Measurements from ENCODE around the gene ZP1.
"Not testable (repeated sequence)": the region's sequence is repeated elsewhere in the genome, so short reads cannot be mapped to it uniquely, and the experiment has no call there.

The ZP1 gene

GRCh38 chr11:60879971-60880588, 12.7 kb downstream of the ZP1 start:
- DNase-seq = no peak

DNA sequence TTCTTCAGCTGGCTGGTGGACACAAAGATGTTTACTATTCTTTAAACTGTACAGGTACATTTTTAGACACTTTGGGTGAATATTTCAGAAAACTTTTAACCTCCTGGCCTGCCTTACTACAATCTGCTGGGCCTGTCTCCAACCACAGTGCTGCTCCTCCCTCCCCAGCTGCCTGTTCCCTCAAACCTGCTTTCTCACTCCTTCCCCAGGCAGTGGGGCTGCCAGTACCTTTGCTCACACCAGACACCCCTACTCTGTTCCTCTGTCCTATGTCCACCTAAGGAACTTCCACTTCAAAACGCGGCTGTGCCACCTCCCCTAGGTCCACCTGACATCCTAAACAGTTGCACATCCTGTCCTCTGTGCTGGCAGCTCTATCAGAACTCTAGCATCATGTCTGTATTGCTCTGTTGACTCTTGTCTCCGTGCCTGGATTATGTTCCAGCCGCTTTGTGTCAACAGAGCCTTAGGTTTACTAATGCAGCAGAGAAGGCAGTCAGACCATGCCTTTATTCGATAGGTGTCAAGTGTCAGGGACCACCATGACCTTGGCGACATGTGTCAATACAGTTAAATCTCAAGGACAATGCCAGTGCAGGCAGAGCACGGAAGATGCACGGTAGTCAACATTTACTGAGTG, 13.4 kb downstream of the ZP1 start:
- no peak for DNase-seq

DNA sequence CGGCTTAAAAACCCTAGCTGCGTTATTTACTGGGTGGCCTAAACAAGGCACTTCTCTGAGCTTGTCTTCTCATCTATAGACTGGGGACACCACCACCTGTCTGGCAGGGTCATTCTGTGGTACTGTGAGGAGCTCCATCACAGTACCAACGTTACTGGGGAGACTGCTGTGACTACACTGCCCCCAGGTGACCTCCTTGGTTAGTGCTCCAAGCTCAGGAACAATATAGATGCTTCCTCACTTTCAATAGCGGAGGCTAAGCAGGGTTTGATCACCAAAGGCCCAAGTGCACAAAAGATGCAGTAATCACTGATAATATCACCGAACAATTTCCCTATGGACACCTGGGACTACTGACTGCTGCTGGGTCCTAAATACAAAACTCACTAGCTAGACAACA, 20.2 kb downstream of the ZP1 start:
- no peak for DNase-seq

DNA sequence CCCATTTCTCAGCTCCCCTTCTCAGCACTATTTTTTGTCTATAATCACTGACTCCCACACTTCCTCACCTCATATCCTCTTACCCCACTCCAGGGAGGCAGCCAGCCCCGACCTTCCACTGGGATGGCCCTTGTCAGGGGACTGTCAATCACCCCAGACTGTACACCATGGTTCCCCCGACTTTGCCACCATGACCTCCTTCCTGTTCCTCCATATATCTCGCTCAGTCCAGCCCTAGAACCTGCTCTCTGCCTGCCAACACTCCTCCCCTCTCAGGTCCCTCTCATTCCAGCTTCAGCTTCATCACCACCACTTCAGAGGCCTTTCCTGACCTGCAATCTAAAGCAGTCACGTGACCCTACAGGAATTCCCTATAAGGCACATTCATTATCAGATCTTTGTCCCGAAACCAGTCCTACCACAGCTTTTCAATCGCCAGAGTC, 22.5 kb downstream of the ZP1 start:
- no peak for DNase-seq

DNA sequence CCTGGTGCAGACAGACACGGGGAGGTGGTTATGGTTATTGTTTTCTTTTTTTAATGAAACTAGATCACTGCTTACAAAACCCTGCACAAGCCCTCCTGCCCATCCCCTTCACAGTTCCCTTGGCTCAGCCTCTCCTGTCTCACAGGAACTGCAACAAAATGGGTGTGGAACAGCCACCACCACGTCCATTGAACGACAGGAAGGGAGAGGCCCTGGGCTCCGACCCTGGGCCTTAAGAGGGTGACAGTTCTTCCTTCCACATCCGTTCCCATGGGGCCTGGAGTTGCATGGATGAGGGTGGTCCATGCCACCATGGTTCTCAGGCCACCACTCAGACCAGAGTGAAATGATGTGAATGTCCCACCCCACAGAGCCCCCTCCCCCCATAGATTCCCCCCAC, 23.4 kb downstream of the ZP1 start:
- DNase-seq = no peak

GRCh38 chr11:60891103-60891741, 23.9 kb downstream of the ZP1 start:
- DNase-seq = no peak

DNA sequence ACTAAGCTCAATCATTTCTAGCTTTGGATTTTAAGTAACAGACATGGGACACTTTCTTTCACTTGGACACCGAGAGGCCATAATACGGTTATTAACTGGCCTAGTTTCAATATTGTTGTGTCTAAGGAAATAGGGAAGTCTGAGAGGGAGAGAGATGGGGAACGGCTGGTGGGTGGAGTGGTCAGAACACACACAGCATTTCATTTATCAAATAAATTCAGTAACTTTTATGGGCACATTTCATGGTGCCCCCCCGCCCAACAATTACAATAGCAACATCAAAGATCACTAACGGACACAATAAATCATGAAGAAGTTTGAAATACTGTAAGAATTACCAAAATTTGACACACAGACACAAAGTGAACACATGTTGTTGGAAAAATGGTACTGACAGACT, 28.3 kb downstream of the ZP1 start:
- DNase-seq = no peak

DNA sequence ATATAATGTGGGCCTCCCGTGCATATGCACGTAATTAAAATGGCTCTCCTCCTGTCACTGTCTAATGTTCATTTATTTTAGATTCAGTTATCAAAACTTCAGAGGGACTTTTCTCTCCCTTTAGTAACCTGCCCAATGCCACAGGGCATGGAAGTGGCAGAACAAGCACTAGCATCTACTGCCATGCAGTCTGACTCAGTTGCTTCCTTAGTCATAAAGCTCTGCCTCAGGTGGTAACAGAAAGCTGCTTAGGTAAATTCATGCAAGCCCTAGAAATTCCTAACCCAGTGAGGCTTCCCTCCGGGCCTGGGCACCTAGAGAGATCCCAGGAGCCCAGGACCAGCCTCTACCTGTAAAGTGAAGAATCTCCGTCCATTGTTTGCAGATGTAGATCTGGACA, 30.2 kb downstream of the ZP1 start:
- no peak for DNase-seq

DNA sequence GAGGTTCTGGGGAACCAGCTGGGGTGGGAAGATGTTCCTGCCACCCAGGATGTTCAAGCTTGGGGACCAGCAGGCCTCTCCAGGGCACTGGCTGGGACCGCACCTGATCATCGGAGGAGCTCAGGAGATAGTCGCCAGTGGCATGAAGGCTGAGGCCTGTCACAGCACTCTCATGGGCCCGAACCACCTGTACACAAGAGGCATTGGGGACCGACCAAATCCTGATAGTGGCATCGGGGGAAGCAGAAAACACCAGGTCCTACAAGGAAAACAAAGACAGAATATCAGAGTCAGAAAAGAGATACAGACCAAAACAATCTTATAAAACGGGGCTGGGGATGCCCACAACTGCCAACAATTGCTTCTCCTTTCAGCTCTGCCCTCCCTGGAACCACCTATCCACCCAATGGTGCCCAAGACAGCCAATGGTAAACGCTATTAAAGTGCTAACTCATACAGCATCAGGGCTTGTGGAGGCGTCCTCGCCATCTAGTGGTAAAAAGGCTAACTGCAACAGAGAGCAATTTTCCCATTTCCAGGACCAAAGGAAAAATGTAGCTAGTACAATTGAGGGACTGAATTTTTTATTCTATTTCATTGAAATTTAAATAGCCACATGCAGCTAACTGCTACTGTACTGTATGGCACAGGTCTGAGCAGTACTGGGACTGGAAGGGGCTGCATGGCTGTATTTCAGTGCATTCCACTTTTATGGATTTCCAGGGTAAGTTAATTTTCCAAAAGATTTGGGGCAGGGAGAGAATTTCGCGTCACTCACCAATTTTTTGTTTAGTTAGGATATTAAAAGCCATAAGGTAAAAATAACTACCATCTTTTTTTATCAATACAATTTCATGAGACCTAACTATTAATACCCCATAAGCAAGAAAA, 31.9 kb downstream of the ZP1 start:
- DNase-seq = no peak

- DNase-seq = no peak
These were observed 32.6 kb downstream of the ZP1 start for GRCh38 chr11:60899977-60900376.

GRCh38 chr11:60900673-60901404, 33.5 kb downstream of the ZP1 start:
- DNase-seq = no peak

DNA sequence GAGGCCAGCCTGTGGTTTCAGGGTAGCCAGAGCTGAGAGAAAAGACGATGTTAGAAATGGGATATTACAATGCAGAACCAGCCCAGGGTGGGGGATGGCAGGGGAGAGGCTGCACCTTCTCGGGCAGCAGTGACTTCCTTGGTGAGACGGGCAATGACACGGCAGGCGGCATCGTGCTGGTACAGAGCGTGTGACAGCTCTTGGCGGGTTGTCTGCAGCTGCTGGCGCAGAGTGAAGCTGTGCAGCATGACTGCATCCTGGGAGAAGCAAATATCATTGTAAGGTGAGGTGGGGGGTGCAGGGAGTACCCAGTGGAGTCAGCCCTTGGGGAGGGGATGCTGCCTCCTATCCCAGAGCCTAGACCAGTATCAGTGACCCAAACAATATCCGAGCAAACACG, 35.3 kb downstream of the ZP1 start:
- DNase-seq = no peak

- no peak for DNase-seq
These were observed 37.7 kb downstream of the ZP1 start for GRCh38 chr11:60905047-60905446.

DNA sequence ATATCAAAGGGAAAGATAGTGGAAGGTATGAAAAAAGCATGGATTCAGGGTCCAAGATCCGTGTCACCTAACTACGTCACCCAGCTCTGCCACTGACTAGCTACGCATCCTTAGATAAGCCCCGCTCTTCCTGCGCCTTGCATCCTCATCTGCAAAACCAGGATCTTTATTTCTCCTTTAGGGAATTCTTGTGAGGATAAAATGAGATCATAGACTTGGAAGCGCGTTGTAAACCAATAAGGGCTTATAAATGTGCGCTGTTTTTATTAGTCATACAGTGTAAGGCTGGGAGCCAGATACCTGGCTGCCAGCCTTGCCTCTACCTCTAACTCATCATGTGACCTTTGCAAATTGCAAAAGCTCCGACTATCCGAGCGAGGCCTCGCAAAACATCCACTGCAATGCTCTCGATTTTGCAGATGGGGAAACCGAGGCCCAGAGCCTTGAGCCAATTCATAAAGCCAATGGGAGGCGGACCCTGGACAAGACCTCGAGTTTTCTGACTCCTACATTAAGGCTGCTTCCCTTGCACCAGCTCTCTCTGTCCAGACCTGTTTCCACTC, 38.3 kb downstream of the ZP1 start:
- no peak for DNase-seq

DNA sequence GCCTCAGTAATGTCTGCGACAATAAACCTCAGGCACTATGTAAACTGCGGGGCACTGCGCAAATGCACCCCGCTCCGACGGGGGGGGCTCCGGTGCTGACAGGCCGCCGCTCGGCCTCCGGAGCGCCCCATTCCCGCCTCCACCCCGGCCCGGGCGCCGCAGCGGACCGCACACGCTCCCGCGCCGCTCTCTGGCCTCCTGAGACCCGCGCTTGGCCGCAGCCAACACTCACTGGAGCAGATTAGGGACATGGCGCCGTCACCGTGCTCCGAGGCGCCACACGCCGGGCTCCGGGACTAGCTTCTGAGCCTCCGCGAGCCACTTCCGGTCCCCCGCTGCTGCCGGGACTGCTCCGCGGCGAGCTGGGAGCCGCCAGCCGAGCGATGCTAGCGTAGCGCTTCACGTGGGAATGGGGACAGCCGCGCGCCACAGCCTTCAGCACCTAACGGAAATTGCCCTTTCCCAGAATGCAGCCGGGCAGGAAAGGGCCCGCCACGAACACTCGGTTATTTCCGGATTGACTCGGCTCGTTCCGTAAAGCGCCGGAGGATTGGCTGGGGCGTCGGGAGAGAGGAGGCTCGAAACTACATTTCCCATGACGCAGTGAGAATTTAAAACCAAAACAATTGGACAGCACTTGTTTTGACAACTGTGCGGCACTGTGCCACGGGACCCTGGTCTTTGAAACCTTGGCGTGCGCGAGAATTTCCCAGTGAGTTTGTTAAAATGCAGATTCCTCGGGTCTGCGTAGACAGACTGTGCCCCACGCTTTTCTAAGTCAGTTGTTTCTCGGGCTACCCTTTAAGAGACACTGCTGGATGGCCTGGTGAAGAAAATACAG, 39.0 kb downstream of the ZP1 start, which contains the start of gene PRPF19:
PRPF19 (minus strand) TSS at position 454 of the 841 bp plus-strand sequence; CDS start at position 251, 203 bp downstream.
- peak; percentile 82 for DNase-seq

DNA sequence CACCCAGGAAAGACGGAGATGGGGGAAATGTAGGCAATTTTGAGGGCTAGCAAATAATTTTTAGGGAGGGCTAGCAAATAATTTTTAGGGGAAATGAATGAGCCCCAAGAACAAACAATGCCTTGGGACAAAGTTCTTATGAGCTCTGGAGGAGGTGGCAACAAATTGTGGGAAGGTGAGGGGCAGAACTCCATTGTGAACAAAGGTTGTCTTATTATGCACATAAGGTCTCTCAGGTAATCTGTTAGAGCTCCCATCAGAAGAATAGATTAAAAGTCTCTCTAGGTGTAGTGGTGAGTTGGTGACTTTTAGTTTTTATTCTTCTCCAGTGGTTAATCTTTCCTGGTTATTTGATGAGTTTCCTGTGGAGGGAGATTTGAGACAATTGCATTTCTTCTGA, 41.5 kb downstream of the ZP1 start:
- DNase-seq = no peak

DNA sequence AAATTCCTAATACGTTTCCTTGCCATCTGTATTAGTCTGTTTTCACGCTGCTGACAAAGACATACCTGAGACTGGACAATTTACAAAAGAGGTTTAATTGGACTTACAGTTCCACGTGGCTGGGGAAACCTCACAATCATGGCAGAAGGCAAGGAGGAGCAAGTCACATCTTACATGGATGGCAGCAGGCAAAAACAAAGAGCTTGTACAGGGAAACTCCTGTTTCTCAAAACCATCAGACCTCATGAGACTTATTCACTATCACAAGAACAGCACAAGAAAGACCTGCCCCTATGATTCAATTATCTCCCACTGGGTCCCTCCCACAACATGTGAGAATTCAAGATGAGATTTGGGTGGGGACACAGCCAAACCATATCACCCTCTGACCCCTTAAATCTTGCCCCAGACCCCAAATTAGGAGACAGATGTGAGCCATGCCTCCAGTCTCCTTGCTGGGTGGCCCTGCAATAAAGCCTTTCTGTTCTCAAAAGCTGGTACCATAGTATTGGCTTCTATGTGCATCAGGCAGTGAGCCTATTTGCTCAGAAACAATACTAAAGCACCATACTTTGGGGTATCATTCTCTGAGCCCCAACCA, 42.4 kb downstream of the ZP1 start:
- DNase-seq = not testable (repeated sequence)

DNA sequence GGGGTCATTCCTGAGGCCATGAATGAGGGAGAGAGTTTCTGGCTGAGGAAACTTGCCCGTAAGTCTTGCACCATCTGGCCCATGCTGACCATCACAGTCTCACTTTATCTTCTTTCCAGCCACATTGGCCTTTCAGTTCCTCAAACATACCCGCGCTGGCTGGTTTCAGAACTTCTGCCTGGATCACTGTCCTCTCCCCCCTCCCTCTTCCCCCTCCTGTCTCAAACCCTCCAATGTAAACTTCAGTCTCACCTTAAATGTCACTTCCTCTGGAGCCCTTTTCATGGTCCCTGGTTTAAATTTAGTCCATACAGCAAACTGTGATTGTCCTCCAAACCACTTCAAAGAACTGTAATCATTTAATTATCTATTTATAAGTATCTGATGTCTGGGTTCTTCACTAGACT, 42.9 kb downstream of the ZP1 start:
- DNase-seq = no peak

DNA sequence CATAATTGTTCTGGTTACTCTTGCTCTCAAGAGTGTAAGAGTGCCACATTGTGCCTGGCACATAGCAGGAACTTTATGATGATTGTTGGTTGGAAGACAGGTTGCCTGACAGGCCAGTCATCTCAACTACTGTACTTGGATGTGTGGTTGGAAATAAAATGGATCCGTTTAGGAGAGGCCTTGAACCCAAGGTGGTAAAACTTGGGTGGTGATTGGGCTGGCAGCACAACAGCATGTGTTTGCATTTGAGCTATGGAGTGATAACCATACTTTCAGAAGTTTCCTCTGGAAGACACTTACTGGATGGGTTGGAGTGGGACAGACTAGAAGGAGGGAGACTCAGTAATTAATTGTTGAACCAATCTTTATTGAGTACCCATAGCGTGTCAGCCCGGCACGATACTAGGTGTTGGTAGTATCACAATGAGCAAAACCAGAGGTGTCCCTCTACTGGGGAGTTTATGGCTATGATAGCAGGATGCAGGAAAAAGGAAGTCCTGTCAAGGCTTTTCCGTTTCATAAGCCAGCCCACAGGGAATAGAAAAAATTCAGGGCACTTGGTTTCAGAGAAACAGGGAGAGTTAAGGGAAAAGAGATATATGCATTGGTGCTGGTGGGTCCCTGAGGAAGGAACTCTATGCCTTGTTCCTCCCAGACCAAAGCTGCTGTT, 43.5 kb downstream of the ZP1 start:
- no peak for DNase-seq

GRCh38 chr11:60912223-60912850, 45.0 kb downstream of the ZP1 start:
- DNase-seq = no peak

All from SIG-M5 (cell line).